B cell (primary cell): ENCODE data around the gene DAGLB.

Experiments used
- CTCF ChIP-seq: fragments of 200-600 bp; IDR thresholded peaks from one replicate; pipeline ENCODE4 v1.8.0; 2022; ENCODE audit warnings: antibody characterized with exemption, mild to moderate bottlenecking
- EZH2 ChIP-seq: IDR thresholded peaks from 2 replicates; pipeline ENCODE4 v1.6.1; 2012; ENCODE audit warnings: borderline replicate concordance, low read depth, mild to moderate bottlenecking, moderate library complexity, low read length; ENCODE audit not compliant: insufficient read depth, poor library complexity, severe bottlenecking

GRCh38 chr7:6435486-6436384 lies 12.0 kb downstream of the DAGLB start:
- TF ChIP-seq CTCF (peak; percentile 92), EZH2 (no peak)
